Measurements from ENCODE around the gene SGF29.

- TF ChIP-seq CTCF (IDR thresholded peaks at IDR 0.05) (no peak), POLR2AphosphoS5 (IDR thresholded peaks at IDR 0.05) (no peak), POLR2A (IDR thresholded peaks at IDR 0.05) (no peak), EP300 (IDR thresholded peaks at IDR 0.05) (no peak)
Measured at GRCh38 chr16:28546626-28547025, 7.1 kb upstream of the SGF29 start.
